SK-N-SH treated with all-trans-retinoic acid at 6 μM for 48 hours (cell line): ENCODE measurements around the gene DIP2C.

Experiments used
- ARNTL ChIP-seq: fragments of 450-650 bp; formaldehyde crosslinking; IDR thresholded peaks from 2 replicates; pipeline ENCODE4 v1.5.0; 2020; ENCODE audit warnings: low read depth, mild to moderate bottlenecking, moderate library complexity, borderline replicate concordance
- CREB5 ChIP-seq: fragments of 250-450 bp; sonication (Bioruptor Pico); IDR thresholded peaks from 2 replicates; pipeline ENCODE4 v1.5.1; 2020; ENCODE audit warnings: low read depth, mild to moderate bottlenecking, moderate library complexity
- CSRNP3 ChIP-seq: fragments of 250-450 bp; sonication (Bioruptor Pico); IDR thresholded peaks from 2 replicates; pipeline ENCODE4 v1.5.1; 2021; ENCODE audit warnings: mild to moderate bottlenecking, moderate library complexity
- ESRRG ChIP-seq: fragments of 250-450 bp; sonication (Bioruptor Pico); IDR thresholded peaks from 2 replicates; pipeline ENCODE4 v1.6.1; 2021; ENCODE audit warnings: mild to moderate bottlenecking
- ISL1 ChIP-seq: fragments of 250-450 bp; sonication (Bioruptor Pico); IDR thresholded peaks from 2 replicates; pipeline ENCODE4 v2.1.2; 2022; ENCODE audit warnings: mild to moderate bottlenecking, moderate library complexity
- RARB ChIP-seq: fragments of 250-450 bp; sonication (Bioruptor Pico); IDR thresholded peaks from 2 replicates; pipeline ENCODE4 v1.8.0; 2021; ENCODE audit warnings: mild to moderate bottlenecking, moderate library complexity
- TOX ChIP-seq: fragments of 250-450 bp; sonication (Bioruptor Pico); IDR thresholded peaks from 2 replicates; pipeline ENCODE4 v1.8.0; 2021; ENCODE audit warnings: mild to moderate bottlenecking, moderate library complexity, borderline replicate concordance
- ZFP30 ChIP-seq: fragments of 450-650 bp; formaldehyde crosslinking; IDR thresholded peaks from 2 replicates; pipeline ENCODE4 v1.5.0; 2022; ENCODE audit warnings: mild to moderate bottlenecking, moderate library complexity
- ZNF565 ChIP-seq: fragments of 450-650 bp; formaldehyde crosslinking; conservative IDR thresholded peaks from 2 replicates; pipeline ENCODE4 v1.5.0; 2020; ENCODE audit warnings: low read depth, mild to moderate bottlenecking, moderate library complexity
- ZNF8 ChIP-seq: fragments of 450-650 bp; formaldehyde crosslinking; IDR thresholded peaks from 2 replicates; pipeline ENCODE4 v1.5.0; 2020; ENCODE audit warnings: mild to moderate bottlenecking, moderate library complexity

GRCh38 chr10:548238-548901, 141.1 kb downstream of the DIP2C start:
- TF ChIP-seq RARB (CRISPR knock-in tag) (no peak), ARNTL (CRISPR knock-in tag) (no peak), ZFP30 (CRISPR knock-in tag) (no peak), ISL1 (no peak), CSRNP3 (CRISPR knock-in tag) (no peak), ESRRG (no peak), ZNF565 (no peak), CREB5 (CRISPR knock-in tag) (no peak), ZNF8 (CRISPR knock-in tag) (no peak), TOX (CRISPR knock-in tag) (no peak)
